Activated CD8-positive, alpha-beta T cell treated with anti-CD3 and anti-CD28 coated beads for 36 hours (primary cell): Measurements from ENCODE around the gene PLIN3. TPM values are rescaled to one million over a fixed set of nuclear protein-coding genes. Genes with fewer than 3 reads are reported as not detected.

Experiments used
- ATAC-seq: fragments of 200-7000 bp; cut with Tn5 transposase; one replicate; pipeline ENCODE4 v1.10.0; 2021; ENCODE audit warnings: mild to moderate bottlenecking, moderate library complexity
- CTCF ChIA-PET: fragments of 350-600 bp; sonication (Branson Sonifier 250); formaldehyde crosslinking; loops from one replicate; lab custom pipeline; 2021; ENCODE audit warnings: antibody characterized with exemption; lab: Charles Lee
- POLR2A ChIA-PET: fragments of 350-600 bp; sonication (Branson Sonifier 250); formaldehyde crosslinking; loops from one replicate; lab custom pipeline; 2021; ENCODE audit warnings: antibody characterized with exemption; lab: Charles Lee
- DNase-seq: peaks from one replicate; pipeline ENCODE4 v3.0.0-alpha.2; 2020
- H3K27ac Mint-ChIP-seq: one replicate; pipeline ENCODE4 v1.8.0; 2021; ENCODE audit warnings: mild to moderate bottlenecking, mixed read lengths
- H3K27me3 Mint-ChIP-seq: one replicate; pipeline ENCODE4 v1.8.0; 2021; ENCODE audit warnings: mixed read lengths
- H3K36me3 Mint-ChIP-seq: one replicate; pipeline ENCODE4 v1.8.0; 2021; ENCODE audit warnings: low read depth, mixed read lengths
- H3K4me1 Mint-ChIP-seq: one replicate; pipeline ENCODE4 v1.8.0; 2021; ENCODE audit warnings: low read depth, mixed read lengths
- H3K4me3 Mint-ChIP-seq: one replicate; pipeline ENCODE4 v1.8.0; 2021; ENCODE audit warnings: mild to moderate bottlenecking, moderate library complexity, mixed read lengths
- H3K9me3 Mint-ChIP-seq: one replicate; pipeline ENCODE4 v1.8.0; 2021; ENCODE audit warnings: mixed read lengths
- CTCF ChIP-seq: fragments of 200-600 bp; IDR thresholded peaks from one replicate; pipeline ENCODE4 v1.8.0; 2022; ENCODE audit warnings: antibody characterized with exemption, mild to moderate bottlenecking
- intact Hi-C: fragments of 100-400 bp; cut with micrococcal nuclease; formaldehyde crosslinking; loops from one replicate; pipeline ENCODE4 v1.10.0; 2022
- total RNA-seq, 2 experiments: library from RNA; stranded (reverse); gene quantifications; one replicate each; pipeline ENCODE4 v1.2.3, GENCODE V29; 2021

The PLIN3 gene
- total RNA-seq, 2 experiments from 2014 or later: 15.5 to 23.5 TPM

GRCh38 chr19:4877753-4878490 is 10.5 kb upstream of the PLIN3 start:
- ATAC-seq (peak; percentile 28), DNase-seq (no peak)
- ChIA-PET POLR2A (interaction anchor here (1.8 kb wide), 1 partner anchor 34 kb away, joined by 7 read pairs; no protein-coding TSS in a partner anchor), CTCF (interaction anchor here (1.2 to 1.4 kb wide), 2 partner anchors 14 to 152 kb away, joined by 3 read pairs; no protein-coding TSS in a partner anchor)
- Mint-ChIP-seq H3K9me3 (no peaks in the 10 kb centered on the region), H3K4me1 (peaks cover 6% of the 10 kb centered on the region), H3K36me3 (no peaks in the 10 kb centered on the region), H3K27ac (no peak overlapping the region), H3K27me3 (no peaks in the 10 kb centered on the region), H3K4me3 (no peak overlapping the region)
- intact Hi-C loops: no loop called here
- no peak for TF ChIP-seq CTCF

GRCh38 chr19:4873930-4874329 is 6.5 kb upstream of the PLIN3 start:
- intact Hi-C loops: loop anchor here (5.0 kb wide), 2 partner anchors 38 to 158 kb away; no protein-coding TSS in a partner anchor
- Mint-ChIP-seq H3K4me1 (peaks cover 17% of the 10 kb centered on the region), H3K27ac (no peak overlapping the region), H3K4me3 (no peak overlapping the region), H3K27me3 (peaks cover 2% of the 10 kb centered on the region), H3K9me3 (no peaks in the 10 kb centered on the region), H3K36me3 (no peaks in the 10 kb centered on the region)
- no peak for TF ChIP-seq CTCF
- ChIA-PET POLR2A (interaction anchor here (8.6 kb wide), 1 partner anchor 41 kb away, joined by 82 read pairs; no protein-coding TSS in a partner anchor), CTCF (interaction anchor here (1.1 to 8.5 kb wide), 9 partner anchors 18 to 225 kb away, joined by 3 to 110 read pairs (median 4); no protein-coding TSS in a partner anchor)
- no peak for DNase-seq
- ATAC-seq: no peak

- no peak for TF ChIP-seq CTCF
- Mint-ChIP-seq H3K27ac (no peak overlapping the region), H3K27me3 (peaks cover 2% of the 10 kb centered on the region), H3K4me1 (peaks cover 14% of the 10 kb centered on the region), H3K36me3 (no peaks in the 10 kb centered on the region), H3K4me3 (no peak overlapping the region), H3K9me3 (no peaks in the 10 kb centered on the region)
- intact Hi-C loops: loop anchor here (5.0 kb wide), 2 partner anchors 41 to 161 kb away; no protein-coding TSS in a partner anchor
- ATAC-seq (no peak), DNase-seq (no peak)
- ChIA-PET POLR2A (interaction anchor here (1.3 to 8.6 kb wide), 2 partner anchors 38 to 43 kb away, joined by 5 to 82 read pairs; partner anchors contain the start of gene UHRF1), CTCF (interaction anchor here (0.6 to 8.5 kb wide), 10 partner anchors 21 to 160 kb away, joined by 3 to 110 read pairs (median 6); partner anchors contain the start of gene TICAM1)
These were observed 4.2 kb upstream of the PLIN3 start for GRCh38 chr19:4871711-4872110.

GRCh38 chr19:4870025-4870700 is 2.7 kb upstream of the PLIN3 start:
- ATAC-seq: peak; percentile 34
- no peak for TF ChIP-seq CTCF
- intact Hi-C loops: loop anchor here (5.0 kb wide), 2 partner anchors 42 to 162 kb away; no protein-coding TSS in a partner anchor
- Mint-ChIP-seq H3K4me1 (peaks cover 16% of the 10 kb centered on the region), H3K9me3 (no peaks in the 10 kb centered on the region), H3K27ac (no peak overlapping the region), H3K36me3 (no peaks in the 10 kb centered on the region), H3K4me3 (no peak overlapping the region), H3K27me3 (peaks cover 2% of the 10 kb centered on the region)
- ChIA-PET CTCF (interaction anchor here (0.9 to 8.5 kb wide), 7 partner anchors 44 to 162 kb away, joined by 3 to 110 read pairs (median 3); no protein-coding TSS in a partner anchor), POLR2A (interaction anchor here (0.6 to 8.6 kb wide), 3 partner anchors 40 to 275 kb away, joined by 3 to 82 read pairs (median 5); partner anchors contain the start of gene UHRF1)
- DNase-seq: peak; percentile 61
